GM12878 (cell line): ENCODE measurements around the gene CCDC184. TPM values are rescaled to one million over a fixed set of nuclear protein-coding genes. Genes with fewer than 3 reads are reported as not detected.

Source experiments
- ATAC-seq: fragments of 200-7000 bp; cut with Tn5 transposase; 3 replicates; pipeline ENCODE4 v1.9.1; 2020; ENCODE audit warnings: mild to moderate bottlenecking, moderate library complexity
- BruUV-seq: library from RNA; stranded (reverse); fragments of 400-500 nt; replicated peaks from 2 replicates; lab custom pipeline; 2021; lab: Mats Ljungman, UMichigan
- CTCF ChIA-PET: fragments of 300-600 bp; sonication (Branson Sonifier 250); formaldehyde crosslinking; extraction: SDS; loops from one replicate; lab custom pipeline; 2021; ENCODE audit warnings: inconsistent platforms; lab: Yijun Ruan, JAX
- POLR2A ChIA-PET: fragments of 350-600 bp; formaldehyde crosslinking; extraction: SDS; loops from one replicate; lab custom pipeline; 2021; ENCODE audit warnings: inconsistent platforms; lab: Charles Lee
- RAD21 ChIA-PET: fragments of 300-600 bp; sonication (Branson Sonifier 250); formaldehyde crosslinking; loops from one replicate; lab custom pipeline; 2023; ENCODE audit warnings: antibody characterized with exemption; ENCODE audit not compliant: unreplicated experiment; lab: Charles Lee
- SMC1A ChIA-PET: fragments of 300-600 bp; sonication (Branson Sonifier 250); formaldehyde crosslinking; loops from one replicate; lab custom pipeline; 2023; ENCODE audit not compliant: unreplicated experiment, uncharacterized antibody; lab: Charles Lee
- DNase-seq: peaks from one replicate; pipeline ENCODE4 v3.0.0-alpha.2; 2011; ENCODE audit warnings: low read depth, low spot score
- FAIRE-seq: peaks from 3 replicates; lab custom pipeline; 2011; peaks lifted over from hg19 to GRCh38; lab: Jason Lieb, UNC
- H2AFZ ChIP-seq: 2 replicates; pipeline ENCODE4 v1.6.0; 2011; ENCODE audit warnings: low read depth, low read length, control low read depth; ENCODE audit not compliant: control insufficient read depth
- H3K27ac ChIP-seq: 2 replicates; pipeline ENCODE4 v1.5.1; 2011; ENCODE audit warnings: control low read depth; ENCODE audit not compliant: control insufficient read depth, insufficient read depth
- H3K27me3 ChIP-seq, 2 experiments: replicated peaks in 1 of 2; 2 replicates each; pipeline versions ENCODE4 v1.6.0 to v1.6.1; 2011; ENCODE audit warnings: low read length in 1 of 2; ENCODE audit not compliant: control insufficient read depth in 2 of 2, insufficient read depth in 2 of 2
- H3K36me3 ChIP-seq, 2 experiments: 2 replicates each; pipeline ENCODE4 v1.5.1; 2011; ENCODE audit warnings: low read length in 1 of 2; ENCODE audit not compliant: control insufficient read depth in 2 of 2, insufficient read depth in 2 of 2
- H3K4me1 ChIP-seq: 2 replicates; pipeline ENCODE4 v1.6.1; 2011; ENCODE audit warnings: mild to moderate bottlenecking, low read length, moderate library complexity, mixed read lengths; ENCODE audit not compliant: control insufficient read depth, insufficient read depth
- H3K4me2 ChIP-seq: 2 replicates; pipeline ENCODE4 v1.6.0; 2011; ENCODE audit warnings: control low read depth; ENCODE audit not compliant: control insufficient read depth, insufficient read depth
- H3K4me3 ChIP-seq: fragments of 200-600 bp; sonication (generic); 2 replicates; pipeline ENCODE4 v1.5.1; 2016
- H3K79me2 ChIP-seq: 2 replicates; pipeline ENCODE4 v1.6.0; 2011; ENCODE audit warnings: low read length; ENCODE audit not compliant: control insufficient read depth, insufficient read depth
- H3K9ac ChIP-seq: 2 replicates; pipeline ENCODE4 v1.8.0; 2011; ENCODE audit warnings: low read length, control low read depth, mixed read lengths; ENCODE audit not compliant: control insufficient read depth, insufficient read depth
- H3K9me3 ChIP-seq: replicated peaks from 3 replicates; pipeline ENCODE4 v1.5.1; 2011; ENCODE audit warnings: mild to moderate bottlenecking, low read length; ENCODE audit not compliant: control insufficient read depth, insufficient read depth
- H4K20me1 ChIP-seq: 2 replicates; pipeline ENCODE4 v1.6.0; 2011; ENCODE audit not compliant: control insufficient read depth, insufficient read depth
- DPF2 ChIP-seq: fragments of 450-650 bp; IDR thresholded peaks from 2 replicates; pipeline ENCODE4 v1.6.1; 2017; ENCODE audit warnings: mild to moderate bottlenecking
- EED ChIP-seq: sonication (generic); IDR thresholded peaks from 2 replicates; pipeline ENCODE4 v1.6.1; 2016; ENCODE audit warnings: antibody characterized with exemption, low read depth
- KAT2A ChIP-seq: conservative IDR thresholded peaks from 2 replicates; pipeline ENCODE4 v1.6.1; 2011; ENCODE audit warnings: low read depth, low read length; ENCODE audit not compliant: control insufficient read depth
- KDM1A ChIP-seq: fragments of 200-600 bp; sonication (generic); IDR thresholded peaks from 2 replicates; pipeline ENCODE4 v1.6.1; 2016; ENCODE audit warnings: borderline replicate concordance
- MEF2A ChIP-seq: IDR thresholded peaks from 2 replicates; pipeline ENCODE4 v1.6.1; 2011; ENCODE audit warnings: low read depth, mild to moderate bottlenecking, low read length, moderate library complexity; ENCODE audit not compliant: insufficient read depth
- NFXL1 ChIP-seq: fragments of 450-650 bp; IDR thresholded peaks from 2 replicates; pipeline ENCODE4 v1.6.1; 2017; ENCODE audit warnings: antibody characterized with exemption, mild to moderate bottlenecking, borderline replicate concordance
- RAD21 ChIP-seq: IDR thresholded peaks from 2 replicates; pipeline ENCODE4 v1.6.1; 2011; ENCODE audit warnings: mild to moderate bottlenecking, low read depth, low read length, moderate library complexity; ENCODE audit not compliant: insufficient read depth
- SIX5 ChIP-seq: IDR thresholded peaks from 2 replicates; pipeline ENCODE4 v1.6.1; 2011; ENCODE audit warnings: mild to moderate bottlenecking, low read depth, low read length, moderate library complexity; ENCODE audit not compliant: severe bottlenecking
- TCF7 ChIP-seq: IDR thresholded peaks from 2 replicates; pipeline ENCODE4 v1.6.1; 2014; ENCODE audit warnings: antibody characterized with exemption, borderline replicate concordance
- ZSCAN29 ChIP-seq: fragments of 450-650 bp; IDR thresholded peaks from 2 replicates; pipeline ENCODE4 v1.6.1; 2017; ENCODE audit warnings: mild to moderate bottlenecking, moderate library complexity
- WGBS: methylation state at CpG from one replicate; pipeline ENCODE4 v1.1.6; 2016; ENCODE audit warnings: low lambda C conversion rate; ENCODE audit not compliant: insufficient replicate concordance, insufficient coverage; ENCODE audit errors: missing lambda C conversion rate; 5-methylcytosine and 5-hydroxymethylcytosine counted together
- in situ Hi-C: fragments of 300-500 bp; cut with MboI; formaldehyde crosslinking; loops from 9 replicates; pipeline ENCODE4 v1.14.3; 2018; ENCODE audit warnings: mixed read lengths
- intact Hi-C: fragments of 100-400 bp; cut with micrococcal nuclease; formaldehyde crosslinking; loops from one replicate; pipeline ENCODE4 v1.14.2; 2022; ENCODE audit not compliant: unreplicated experiment
- polyA plus RNA-seq, 11 experiments: library from polyadenylated mRNA; depleted of rRNA in 4 of 11; unstranded in 6 of 11; stranded (reverse) in 5 of 11; fragments of >200 nt; fragmentation: Nextera tagmentation in 4 of 11; fragmentation: Illumina TruSeq in 1 of 11; extraction: Ambion mirVana in 4 of 11; extraction: Trizol in 1 of 11; gene quantifications; 1 replicate in 1 of 11; 2 replicates in 10 of 11; pipeline versions ENCODE4 v1.2.1 to v1.2.3, GENCODE V29; 2011 to 2016; ENCODE audit warnings: inconsistent platforms in 2 of 11, missing spikeins in 2 of 11, low read depth in 1 of 11
- total RNA-seq, 4 experiments: library from RNA; depleted of rRNA in 3 of 4; stranded (reverse); fragments of >200 nt in 3 of 4; fragmentation: Illumina TruSeq in 1 of 4; extraction: Trizol in 1 of 4; gene quantifications; 2 replicates each; pipeline versions ENCODE4 v1.2.1 to v1.2.3, GENCODE V29; 2013 to 2021
- TF ChIP-seq, protein P1 (sequence below): fragments of 450-650 bp; IDR thresholded peaks from 2 replicates; pipeline ENCODE4 v1.6.1; 2014; ENCODE audit warnings: mild to moderate bottlenecking
- TF ChIP-seq, protein P2 (sequence below): fragments of 450-650 bp; IDR thresholded peaks from 2 replicates; pipeline ENCODE4 v1.6.1; 2016; ENCODE audit warnings: mild to moderate bottlenecking, moderate library complexity, borderline replicate concordance
- TF ChIP-seq, protein P3 (sequence below): IDR thresholded peaks from 2 replicates; pipeline ENCODE4 v1.6.1; 2012; ENCODE audit warnings: mild to moderate bottlenecking, low read depth, low read length

CCDC184 gene
- total and polyA plus RNA-seq, 10 of the 15 experiments (the other 5 are each of a cell fraction or from before 2014, with no cell fraction given) = not detected

DNA sequence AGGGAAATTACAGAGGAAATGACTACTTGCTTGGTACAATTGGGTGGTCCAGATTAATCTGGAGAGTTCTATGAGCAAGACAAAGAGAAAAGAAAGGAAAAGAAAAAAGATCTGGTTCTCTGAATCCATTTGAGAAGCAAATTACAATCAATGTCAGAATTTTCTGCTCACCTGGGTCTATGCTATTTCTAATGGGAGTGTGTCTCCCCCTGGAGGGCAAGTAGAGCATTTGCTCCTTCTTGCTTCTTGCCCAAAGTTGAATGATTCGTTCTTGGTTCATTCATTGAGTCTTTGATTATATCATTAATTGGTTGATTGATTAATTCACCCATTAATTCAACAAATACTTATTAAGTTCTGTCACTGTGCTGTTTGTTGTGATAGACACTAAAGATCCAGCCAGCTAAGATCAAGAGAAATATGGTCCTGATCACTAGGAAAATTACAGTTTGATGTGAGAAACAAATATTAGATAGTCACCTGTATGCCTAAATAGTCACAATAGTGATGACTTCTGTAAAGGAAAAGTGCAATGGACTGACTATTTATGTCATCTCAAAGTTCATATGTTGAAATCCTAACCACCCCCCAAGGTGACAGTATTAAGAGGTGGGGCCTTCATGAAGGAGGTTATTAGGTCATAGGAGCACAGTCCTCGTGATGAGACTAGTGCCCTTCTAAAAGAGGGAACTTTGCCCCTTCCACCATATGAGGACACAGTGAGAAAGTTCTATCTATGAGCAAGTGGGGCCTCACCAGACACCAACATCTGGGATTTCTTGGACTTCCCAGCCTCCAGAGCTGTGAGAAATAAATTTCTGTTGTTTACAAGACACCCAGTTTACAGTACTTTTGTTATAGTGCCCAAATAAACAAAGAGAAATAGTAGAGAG lies 18.1 kb upstream of the CCDC184 start:
- intact Hi-C loops = loop anchor here (2.0 to 5.0 kb wide), 3 partner anchors 81 to 448 kb away; partner anchors contain the start of gene TMEM106C
- 0% methylated on average over 2 of the region's 2 CpGs for WGBS
- TF ChIP-seq MEF2A (no peak), SIX5 (no peak), TCF7 (no peak), RAD21 (peak; percentile 92), ZSCAN29 (no peak), DPF2 (no peak), KAT2A (no peak), EED (no peak), KDM1A (no peak), NFXL1 (no peak)
- TF ChIP-seq, protein P1, sequence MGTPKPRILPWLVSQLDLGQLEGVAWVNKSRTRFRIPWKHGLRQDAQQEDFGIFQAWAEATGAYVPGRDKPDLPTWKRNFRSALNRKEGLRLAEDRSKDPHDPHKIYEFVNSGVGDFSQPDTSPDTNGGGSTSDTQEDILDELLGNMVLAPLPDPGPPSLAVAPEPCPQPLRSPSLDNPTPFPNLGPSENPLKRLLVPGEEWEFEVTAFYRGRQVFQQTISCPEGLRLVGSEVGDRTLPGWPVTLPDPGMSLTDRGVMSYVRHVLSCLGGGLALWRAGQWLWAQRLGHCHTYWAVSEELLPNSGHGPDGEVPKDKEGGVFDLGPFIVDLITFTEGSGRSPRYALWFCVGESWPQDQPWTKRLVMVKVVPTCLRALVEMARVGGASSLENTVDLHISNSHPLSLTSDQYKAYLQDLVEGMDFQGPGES = no peak
- TF ChIP-seq, protein P2, sequence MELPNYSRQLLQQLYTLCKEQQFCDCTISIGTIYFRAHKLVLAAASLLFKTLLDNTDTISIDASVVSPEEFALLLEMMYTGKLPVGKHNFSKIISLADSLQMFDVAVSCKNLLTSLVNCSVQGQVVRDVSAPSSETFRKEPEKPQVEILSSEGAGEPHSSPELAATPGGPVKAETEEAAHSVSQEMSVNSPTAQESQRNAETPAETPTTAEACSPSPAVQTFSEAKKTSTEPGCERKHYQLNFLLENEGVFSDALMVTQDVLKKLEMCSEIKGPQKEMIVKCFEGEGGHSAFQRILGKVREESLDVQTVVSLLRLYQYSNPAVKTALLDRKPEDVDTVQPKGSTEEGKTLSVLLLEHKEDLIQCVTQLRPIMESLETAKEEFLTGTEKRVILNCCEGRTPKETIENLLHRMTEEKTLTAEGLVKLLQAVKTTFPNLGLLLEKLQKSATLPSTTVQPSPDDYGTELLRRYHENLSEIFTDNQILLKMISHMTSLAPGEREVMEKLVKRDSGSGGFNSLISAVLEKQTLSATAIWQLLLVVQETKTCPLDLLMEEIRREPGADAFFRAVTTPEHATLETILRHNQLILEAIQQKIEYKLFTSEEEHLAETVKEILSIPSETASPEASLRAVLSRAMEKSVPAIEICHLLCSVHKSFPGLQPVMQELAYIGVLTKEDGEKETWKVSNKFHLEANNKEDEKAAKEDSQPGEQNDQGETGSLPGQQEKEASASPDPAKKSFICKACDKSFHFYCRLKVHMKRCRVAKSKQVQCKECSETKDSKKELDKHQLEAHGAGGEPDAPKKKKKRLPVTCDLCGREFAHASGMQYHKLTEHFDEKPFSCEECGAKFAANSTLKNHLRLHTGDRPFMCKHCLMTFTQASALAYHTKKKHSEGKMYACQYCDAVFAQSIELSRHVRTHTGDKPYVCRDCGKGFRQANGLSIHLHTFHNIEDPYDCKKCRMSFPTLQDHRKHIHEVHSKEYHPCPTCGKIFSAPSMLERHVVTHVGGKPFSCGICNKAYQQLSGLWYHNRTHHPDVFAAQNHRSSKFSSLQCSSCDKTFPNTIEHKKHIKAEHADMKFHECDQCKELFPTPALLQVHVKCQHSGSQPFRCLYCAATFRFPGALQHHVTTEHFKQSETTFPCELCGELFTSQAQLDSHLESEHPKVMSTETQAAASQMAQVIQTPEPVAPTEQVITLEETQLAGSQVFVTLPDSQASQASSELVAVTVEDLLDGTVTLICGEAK = no peak
- TF ChIP-seq, protein P3, sequence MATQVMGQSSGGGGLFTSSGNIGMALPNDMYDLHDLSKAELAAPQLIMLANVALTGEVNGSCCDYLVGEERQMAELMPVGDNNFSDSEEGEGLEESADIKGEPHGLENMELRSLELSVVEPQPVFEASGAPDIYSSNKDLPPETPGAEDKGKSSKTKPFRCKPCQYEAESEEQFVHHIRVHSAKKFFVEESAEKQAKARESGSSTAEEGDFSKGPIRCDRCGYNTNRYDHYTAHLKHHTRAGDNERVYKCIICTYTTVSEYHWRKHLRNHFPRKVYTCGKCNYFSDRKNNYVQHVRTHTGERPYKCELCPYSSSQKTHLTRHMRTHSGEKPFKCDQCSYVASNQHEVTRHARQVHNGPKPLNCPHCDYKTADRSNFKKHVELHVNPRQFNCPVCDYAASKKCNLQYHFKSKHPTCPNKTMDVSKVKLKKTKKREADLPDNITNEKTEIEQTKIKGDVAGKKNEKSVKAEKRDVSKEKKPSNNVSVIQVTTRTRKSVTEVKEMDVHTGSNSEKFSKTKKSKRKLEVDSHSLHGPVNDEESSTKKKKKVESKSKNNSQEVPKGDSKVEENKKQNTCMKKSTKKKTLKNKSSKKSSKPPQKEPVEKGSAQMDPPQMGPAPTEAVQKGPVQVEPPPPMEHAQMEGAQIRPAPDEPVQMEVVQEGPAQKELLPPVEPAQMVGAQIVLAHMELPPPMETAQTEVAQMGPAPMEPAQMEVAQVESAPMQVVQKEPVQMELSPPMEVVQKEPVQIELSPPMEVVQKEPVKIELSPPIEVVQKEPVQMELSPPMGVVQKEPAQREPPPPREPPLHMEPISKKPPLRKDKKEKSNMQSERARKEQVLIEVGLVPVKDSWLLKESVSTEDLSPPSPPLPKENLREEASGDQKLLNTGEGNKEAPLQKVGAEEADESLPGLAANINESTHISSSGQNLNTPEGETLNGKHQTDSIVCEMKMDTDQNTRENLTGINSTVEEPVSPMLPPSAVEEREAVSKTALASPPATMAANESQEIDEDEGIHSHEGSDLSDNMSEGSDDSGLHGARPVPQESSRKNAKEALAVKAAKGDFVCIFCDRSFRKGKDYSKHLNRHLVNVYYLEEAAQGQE = no peak

More for the DNA sequence above, 18.1 kb upstream of the CCDC184 start:
- Histone ChIP-seq H2AFZ (no peak overlapping the region), H3K27me3 (peaks cover 0 to 2% of the 10 kb centered on the region in 2 experiments; a peak in 2 of 4 replicates), H3K36me3 (no peaks in the 10 kb centered on the region), H3K4me1 (peaks cover 4% of the 10 kb centered on the region; the same call in 1 of the 2 replicates), H4K20me1 (no peaks in the 10 kb centered on the region), H3K9me3 (no peaks in the 10 kb centered on the region), H3K79me2 (no peaks in the 10 kb centered on the region), H3K27ac (no peak overlapping the region), H3K4me2 (no peak overlapping the region), H3K9ac (no peak overlapping the region), H3K4me3 (no peak overlapping the region)
- ChIA-PET CTCF (interaction anchor here (0.6 to 4.8 kb wide), 35 partner anchors 9 to 460 kb away, joined by 3 to 38 read pairs (median 4); partner anchors contain the start of gene TMEM106C), SMC1A (interaction anchor here (0.6 to 2.6 kb wide), 13 partner anchors 10 to 453 kb away, joined by 3 to 7 read pairs (median 3); partner anchors contain the start of gene TMEM106C), RAD21 (interaction anchor here (0.6 to 2.2 kb wide), 6 partner anchors 9 to 326 kb away, joined by 3 to 7 read pairs (median 6); partner anchors contain the start of genes ASB8 and TMEM106C), POLR2A (interaction anchor here (0.6 kb wide), 2 partner anchors 13 to 72 kb away, joined by 3 read pairs; no protein-coding TSS in a partner anchor)
- peak; percentile 45 for DNase-seq
- peak; percentile 82 for ATAC-seq
- in situ Hi-C loops = loop anchor here (5.0 kb wide), 1 partner anchor 453 kb away; no protein-coding TSS in a partner anchor
- BruUV-seq = no TSS peak
- peak; percentile 54 for FAIRE-seq
